Left colon (tissue), 2 donors: ENCODE measurements around the gene GTF2B. TPM values are rescaled to one million over a fixed set of nuclear protein-coding genes. Genes with fewer than 3 reads are reported as not detected.
"Not testable (repeated sequence)": the region's sequence is repeated elsewhere in the genome, so short reads cannot be mapped to it uniquely, and the experiment has no call there.

Source experiments
- ATAC-seq: fragments of 200-7000 bp; cut with Tn5 transposase; one replicate; pipeline ENCODE4 v1.9.1; 2020; ENCODE audit warnings: mild to moderate bottlenecking, moderate library complexity
- DNase-seq, 2 donors: peaks; one replicate each; pipeline ENCODE4 v3.0.0-alpha.2; 2020
- intact Hi-C, 2 donors: fragments of 100-400 bp; cut with DNase I in 1 of 2; cut with micrococcal nuclease in 1 of 2; formaldehyde crosslinking; loops; one replicate each; pipeline versions ENCODE4 v1.11.2 to v1.14.0; 2022; cut with DNase I, micrococcal nuclease
- total RNA-seq, 2 donors: library from RNA; stranded (reverse); fragmentation: NEBNext Ultra II Directional; extraction: Animal tissue kit (Norgen Biotek cat#: 25700); gene quantifications; one replicate each; pipeline ENCODE4 v1.2.1, GENCODE V29; 2021
- donor health status: DM: no; HTN: no; CAD: no.
- donor health status: DM: yes; HTN: yes; CAD: no.

Gene GTF2B
- total RNA-seq, 2 donors from 2014 or later = 23.6 to 27.5 TPM

GRCh38 chr1:88890791-88891317, 513 bp downstream of the GTF2B start:
- DNase-seq = peak; percentile 36 to 41
- peak; percentile 61 for ATAC-seq
- intact Hi-C loops = no loop called here

GRCh38 chr1:88890131-88890530, 1.2 kb downstream of the GTF2B start:
- no peak for ATAC-seq
- intact Hi-C loops = no loop called here
- no peak for DNase-seq

DNA sequence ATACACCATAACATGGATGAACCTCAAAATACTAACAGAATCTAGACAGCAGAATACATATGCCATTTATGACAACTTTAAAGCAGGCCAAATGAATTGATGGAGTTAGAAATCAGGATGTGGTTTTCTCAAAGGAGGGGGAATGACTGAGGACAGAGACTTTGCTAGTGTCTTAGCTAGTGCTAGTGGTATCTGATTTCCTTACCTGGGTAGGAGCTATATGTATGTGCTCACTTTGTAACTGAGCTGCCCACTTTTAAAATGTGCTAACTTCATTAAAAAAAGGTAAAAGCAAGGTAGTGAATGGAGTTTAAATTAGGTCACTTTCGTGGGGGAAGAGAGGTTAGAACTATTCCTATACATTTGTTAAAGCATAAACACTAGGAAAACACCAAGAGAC, 2.6 kb downstream of the GTF2B start:
- no peak for DNase-seq
- ATAC-seq = no peak
- intact Hi-C loops = no loop called here

DNA sequence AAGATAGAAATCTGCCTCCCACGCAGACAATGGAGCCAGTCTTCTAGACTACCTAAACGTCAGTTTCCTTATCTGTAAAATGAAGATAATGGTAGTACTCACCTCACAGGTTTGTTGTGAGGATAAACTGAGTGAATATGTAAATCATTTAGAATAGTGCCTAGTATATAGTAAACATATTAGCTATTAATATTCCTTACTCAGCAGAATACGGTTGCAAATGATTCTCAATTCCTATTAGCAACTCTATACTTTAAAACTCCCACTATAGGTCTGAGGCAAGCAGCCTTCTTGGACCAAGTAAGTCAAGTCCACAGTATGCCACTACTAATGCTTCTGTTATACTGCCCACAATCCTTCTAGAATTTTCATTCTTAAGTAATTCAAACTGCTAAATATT, 5.4 kb downstream of the GTF2B start:
- intact Hi-C loops = no loop called here
- ATAC-seq = no peak
- DNase-seq = no peak

- ATAC-seq = no peak
- DNase-seq = no peak
- intact Hi-C loops = no loop called here
These were observed 8.2 kb downstream of the GTF2B start for GRCh38 chr1:88883156-88883555.

DNA sequence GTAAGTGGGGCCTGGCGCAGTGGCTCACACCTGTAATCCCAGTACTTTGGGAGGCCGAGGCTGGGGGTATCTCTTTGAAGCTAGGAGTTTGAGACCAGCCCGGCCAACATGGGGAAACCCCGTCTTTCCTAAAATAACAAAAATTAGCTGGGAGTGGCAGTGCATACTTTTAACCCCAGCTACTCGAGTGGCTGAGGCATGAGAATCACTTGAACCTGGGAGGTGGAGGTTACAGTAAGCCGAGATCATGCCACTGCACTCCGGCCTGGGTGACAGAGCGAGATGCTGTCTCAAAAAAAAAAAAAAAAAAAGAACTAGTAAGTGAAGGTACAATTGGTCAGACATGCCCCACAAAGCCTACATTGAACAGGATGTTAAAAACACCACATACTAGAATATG, 10.7 kb downstream of the GTF2B start:
- DNase-seq, ATAC-seq, intact Hi-C loops: not testable (repeated sequence)

DNA sequence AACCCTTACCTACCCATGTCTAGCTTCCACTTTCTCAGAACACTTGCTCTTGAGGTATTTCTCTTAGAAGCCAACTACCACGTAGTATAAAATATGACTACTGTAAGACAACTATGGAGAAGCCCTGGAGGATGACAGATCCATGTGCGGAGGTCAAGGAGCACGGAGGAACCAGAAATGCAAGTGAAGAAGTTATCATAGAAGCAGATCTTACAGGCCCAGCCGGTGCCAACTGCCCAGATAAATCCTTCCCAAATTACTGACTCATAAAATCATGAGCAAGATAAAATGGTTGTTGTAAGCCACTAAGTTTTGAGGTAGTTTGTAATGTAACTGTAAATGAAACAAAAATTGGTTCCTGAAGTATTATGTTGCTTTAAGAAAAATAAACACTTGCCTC, 12.6 kb downstream of the GTF2B start:
- intact Hi-C loops = no loop called here
- no peak for ATAC-seq

DNA sequence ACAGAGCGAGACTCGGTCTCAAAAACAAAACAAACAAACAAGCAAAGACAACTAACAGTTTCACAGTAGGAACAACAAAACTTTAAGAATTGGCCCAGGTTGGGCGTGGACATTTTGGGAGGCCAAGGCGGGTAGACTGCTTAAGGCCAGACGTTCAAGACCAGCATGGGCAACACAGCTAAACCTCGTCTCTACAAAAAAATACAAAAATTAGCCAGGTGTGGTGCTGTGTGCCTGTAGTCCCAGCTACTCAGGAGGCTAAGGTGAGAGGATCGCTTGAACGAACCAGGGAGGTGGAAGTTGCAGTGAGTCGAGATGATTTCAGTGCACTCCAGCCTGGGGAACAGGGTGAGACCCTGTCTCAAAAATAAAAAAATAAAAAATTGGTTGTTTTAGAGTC, 13.5 kb downstream of the GTF2B start:
- ATAC-seq (no peak), DNase-seq (no peak)
- intact Hi-C loops = no loop called here

More for the DNA sequence above, 12.6 kb downstream of the GTF2B start:
- DNase-seq = no peak

- intact Hi-C loops = no loop called here
- ATAC-seq (peak; percentile 26), DNase-seq (no peak)
These were observed 14.0 kb downstream of the GTF2B start for GRCh38 chr1:88877382-88877825.

DNA sequence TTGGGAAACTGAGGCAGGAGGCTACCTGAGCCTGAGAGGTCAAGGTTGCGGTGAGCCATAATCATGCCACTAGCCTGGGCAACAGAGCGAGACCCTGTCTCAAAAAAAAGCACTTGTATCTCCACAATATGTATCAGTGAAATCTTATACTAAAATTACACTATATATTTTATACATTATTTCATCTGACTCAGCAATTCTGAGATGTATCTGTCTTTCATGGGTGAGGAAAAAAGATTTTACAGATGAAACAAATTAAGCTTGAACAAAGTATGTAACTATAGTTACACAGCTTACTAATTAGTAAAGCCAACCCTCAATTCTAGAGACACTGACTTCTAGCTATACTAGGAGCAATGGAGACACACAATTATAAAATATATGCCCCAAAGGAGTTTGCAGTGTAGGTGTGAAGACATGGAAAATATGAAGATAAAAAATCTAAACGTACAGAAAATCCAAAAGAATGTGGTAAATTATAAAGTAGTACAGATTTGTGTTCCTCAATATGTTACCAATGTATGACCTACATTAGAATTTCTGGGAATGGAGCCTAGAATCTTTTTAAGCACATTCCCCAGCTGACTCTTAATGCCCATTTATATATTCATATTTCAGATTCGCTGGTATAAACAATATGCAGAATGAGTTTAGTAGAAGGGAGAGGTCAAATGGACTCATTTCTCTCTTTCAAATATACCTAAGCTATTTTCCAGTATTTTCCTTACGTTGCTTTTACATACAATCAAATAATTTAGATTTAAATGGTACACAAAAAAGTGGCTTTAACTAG, 14.6 kb downstream of the GTF2B start:
- DNase-seq = no peak
- intact Hi-C loops = no loop called here
- no peak for ATAC-seq

DNA sequence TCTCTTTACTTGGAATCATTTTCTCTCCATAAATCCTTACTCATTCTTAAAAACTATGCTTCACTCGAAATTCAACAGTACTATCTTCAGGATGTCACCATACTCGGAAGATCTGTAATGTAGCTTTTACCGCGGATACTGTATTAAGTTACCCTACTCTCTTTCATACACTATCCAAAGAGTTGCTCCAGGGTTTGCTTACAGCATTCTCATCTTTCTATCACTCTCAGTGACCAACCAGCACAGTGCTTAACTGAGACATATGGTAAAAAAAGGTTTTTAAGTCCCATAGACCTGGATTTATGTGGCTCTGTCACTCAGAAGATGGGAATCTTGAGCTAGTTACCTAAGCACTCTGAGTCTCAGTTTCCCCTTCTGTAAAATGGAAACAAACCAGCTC, 15.8 kb downstream of the GTF2B start:
- no peak for DNase-seq
- no peak for ATAC-seq
- intact Hi-C loops = no loop called here

GRCh38 chr1:88873737-88874349, 17.5 kb downstream of the GTF2B start:
- intact Hi-C loops = no loop called here
- no peak for DNase-seq
- no peak for ATAC-seq

DNA sequence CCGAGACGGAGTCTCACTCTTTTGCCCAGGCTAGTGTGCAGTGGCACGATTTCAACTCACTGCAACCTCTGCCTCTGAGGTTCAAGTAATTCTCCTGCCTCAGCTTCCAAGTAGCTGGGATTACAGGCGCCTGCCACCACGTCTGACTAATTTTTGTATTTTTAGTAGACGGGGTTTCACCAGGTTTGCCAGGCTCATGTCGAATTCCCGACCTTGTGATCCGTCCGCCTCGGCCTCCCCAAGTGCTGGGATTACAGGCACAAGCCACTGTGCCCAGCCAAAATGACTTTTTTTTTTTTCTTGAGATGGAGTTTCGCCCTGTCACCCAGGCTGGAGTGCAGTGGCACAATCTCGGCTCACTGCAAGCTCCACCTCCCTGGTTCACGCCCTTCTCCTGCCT, 21.7 kb downstream of the GTF2B start:
- DNase-seq, intact Hi-C loops, ATAC-seq: not testable (repeated sequence)

DNA sequence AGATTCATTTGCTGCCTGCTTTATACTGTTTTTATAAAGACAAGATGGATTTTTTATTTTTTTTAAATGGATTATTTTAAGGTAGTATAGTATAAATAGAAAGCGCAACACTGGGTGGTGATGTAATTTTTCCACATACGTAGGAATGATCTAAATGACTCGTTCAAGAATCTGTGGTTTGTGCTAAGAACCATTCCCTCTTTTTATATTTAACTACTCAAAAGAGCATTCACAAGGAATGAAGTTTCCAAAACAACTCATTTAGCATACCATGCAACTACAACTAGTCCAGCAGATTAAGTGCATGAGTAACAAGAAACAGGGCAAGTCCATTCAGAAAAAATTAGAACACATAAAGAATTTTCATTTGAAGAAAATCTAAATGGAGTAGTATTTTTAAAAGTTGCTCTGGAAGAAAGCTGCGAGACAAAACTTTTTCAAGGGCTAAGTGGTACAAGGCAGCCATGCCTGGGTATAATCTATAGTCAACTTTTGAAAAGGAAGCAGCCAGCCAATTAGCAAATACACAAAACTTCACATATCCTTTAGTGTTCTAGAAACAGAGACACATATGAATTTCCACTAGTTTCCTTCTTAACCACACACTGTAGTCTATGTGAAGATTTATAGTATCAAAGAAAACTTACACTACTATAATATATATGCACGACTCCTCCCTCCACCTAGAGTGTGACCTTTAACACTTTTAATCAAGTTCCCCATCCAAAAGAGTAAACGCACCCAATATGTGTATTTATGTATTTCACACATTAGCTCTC, 23.4 kb downstream of the GTF2B start:
- ATAC-seq = no peak
- intact Hi-C loops = no loop called here
- no peak for DNase-seq

DNA sequence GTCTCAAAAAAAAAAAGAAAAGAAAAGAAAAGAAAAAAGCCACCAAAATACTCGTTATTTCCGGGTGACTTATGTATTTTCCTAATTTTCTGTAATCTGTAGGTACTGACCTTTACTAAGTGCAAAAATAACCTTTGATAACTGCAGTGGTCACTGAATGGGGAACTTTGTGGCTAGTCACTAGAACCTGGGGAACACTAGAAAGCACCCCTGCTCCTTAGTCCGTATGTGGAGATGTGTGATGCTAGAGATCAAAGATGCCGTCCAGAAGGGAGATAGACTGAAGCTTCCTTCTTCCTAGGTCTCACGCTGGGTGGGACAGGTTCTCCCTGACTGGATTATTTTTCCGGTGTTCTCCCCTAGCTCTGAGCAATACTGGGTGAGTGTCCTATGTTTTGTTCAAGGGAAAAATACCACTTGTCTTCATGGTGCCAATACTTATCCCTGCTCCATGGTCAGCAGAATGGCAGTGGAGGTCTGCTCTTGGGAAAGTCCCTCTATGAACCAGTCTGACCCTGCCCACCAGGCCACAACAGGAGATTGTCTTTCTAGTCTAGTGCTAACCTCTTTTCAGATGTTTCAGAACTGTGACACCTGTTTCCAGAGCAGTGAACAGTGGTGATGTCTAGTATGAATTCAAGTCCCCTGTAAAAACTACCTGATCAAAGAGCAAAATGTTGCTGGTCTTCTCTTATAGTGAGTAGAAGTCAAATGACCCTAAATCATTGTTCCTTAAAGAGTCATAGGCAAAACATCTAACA, 39.9 kb downstream of the GTF2B start:
- ATAC-seq (no peak), DNase-seq (no peak)
- intact Hi-C loops = no loop called here

DNA sequence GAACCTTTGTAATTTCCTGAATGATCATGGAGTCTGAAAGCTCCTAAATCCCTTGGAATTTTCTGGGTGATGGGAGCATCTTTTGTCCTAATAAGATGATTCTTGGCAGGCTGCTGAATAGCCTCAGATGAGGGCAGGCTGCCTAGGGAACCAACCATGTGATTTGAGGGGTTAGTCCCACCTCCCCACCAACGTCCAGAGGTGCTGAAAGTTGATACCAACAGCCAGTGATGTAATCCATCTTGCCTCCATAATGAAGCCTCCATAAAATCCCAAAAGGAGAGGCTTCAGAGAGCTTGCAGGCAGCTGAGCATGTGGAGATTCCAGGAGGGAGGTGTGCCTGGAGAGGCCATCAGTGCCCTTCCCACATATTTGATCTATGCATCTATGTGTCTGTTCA, 43.7 kb downstream of the GTF2B start:
- no peak for ATAC-seq
- intact Hi-C loops = no loop called here
- DNase-seq = no peak

- intact Hi-C loops = no loop called here
- no peak for ATAC-seq
These were observed 65.6 kb downstream of the GTF2B start for GRCh38 chr1:88825721-88826120.

GRCh38 chr1:88819642-88820041, 71.7 kb downstream of the GTF2B start:
- intact Hi-C loops, ATAC-seq: not testable (repeated sequence)

More at GRCh38 chr1:88825721-88826120, 65.6 kb downstream of the GTF2B start:
- DNase-seq = no peak

DNA sequence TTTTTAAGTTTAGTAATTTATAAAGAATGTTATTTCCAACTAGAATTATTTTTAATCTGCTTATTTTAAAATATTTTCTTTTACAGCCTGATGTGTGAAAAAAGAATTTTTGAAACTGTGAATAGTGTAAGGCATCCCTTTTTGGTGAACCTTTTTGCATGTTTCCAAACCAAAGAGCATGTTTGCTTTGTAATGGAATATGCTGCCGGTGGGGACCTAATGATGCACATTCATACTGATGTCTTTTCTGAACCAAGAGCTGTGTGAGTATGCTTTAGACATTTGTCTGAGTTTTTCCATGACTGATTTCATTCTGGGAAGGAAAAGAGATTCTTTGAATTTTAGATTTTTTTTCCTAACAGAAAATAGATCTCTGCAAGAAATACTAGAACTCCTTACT, 77.9 kb downstream of the GTF2B start:
- ATAC-seq (no peak), DNase-seq (no peak)
- intact Hi-C loops = no loop called here

More at GRCh38 chr1:88819642-88820041, 71.7 kb downstream of the GTF2B start:
- DNase-seq = not testable (repeated sequence)
